ENCODE measurements around the gene KCTD10.

GRCh38 chr12:109434582-109434981 is 42.5 kb downstream of the KCTD10 start:
- TF ChIP-seq CTCF (IDR thresholded peaks at IDR 0.05; ENCODE audit: low read depth, low read length) (no peak), POLR2A (IDR thresholded peaks at IDR 0.05; ENCODE audit: extremely low read depth, insufficient read length) (no peak), MAX (IDR thresholded peaks at IDR 0.05; ENCODE audit: low read depth, low read length) (no peak), MYC (IDR thresholded peaks at IDR 0.05; ENCODE audit: low read depth, low read length) (no peak)
